Measurements from ENCODE around the gene ERC2.

The ERC2 gene

GRCh38 chr3:55929154-55929869 is 539.0 kb downstream of the ERC2 start:
- no peak for DNase-seq (ENCODE audit: low spot score)

GRCh38 chr3:55923626-55924025 is 544.6 kb downstream of the ERC2 start:
- DNase-seq (ENCODE audit: low spot score): no peak

GRCh38 chr3:55923207-55923606 is 545.1 kb downstream of the ERC2 start:
- DNase-seq (ENCODE audit: low spot score): no peak

GRCh38 chr3:55912880-55913279 is 555.4 kb downstream of the ERC2 start:
- no peak for DNase-seq (ENCODE audit: low spot score)

- no peak for DNase-seq (ENCODE audit: low spot score)
Observed at GRCh38 chr3:55911266-55911665, 557.0 kb downstream of the ERC2 start.

GRCh38 chr3:55910543-55910942 is 557.7 kb downstream of the ERC2 start:
- no peak for DNase-seq (ENCODE audit: low spot score)

- no peak for DNase-seq (ENCODE audit: low spot score)
Observed at GRCh38 chr3:55909373-55909772, 558.9 kb downstream of the ERC2 start.

GRCh38 chr3:55907616-55908015 is 560.7 kb downstream of the ERC2 start:
- DNase-seq (ENCODE audit: low spot score): no peak

- no peak for DNase-seq (ENCODE audit: low spot score)
Observed at GRCh38 chr3:55906896-55907295, 561.4 kb downstream of the ERC2 start.

- no peak for DNase-seq (ENCODE audit: low spot score)
Observed at GRCh38 chr3:55904716-55905115, 563.6 kb downstream of the ERC2 start.

GRCh38 chr3:55903680-55904079 is 564.6 kb downstream of the ERC2 start:
- DNase-seq (ENCODE audit: low spot score): no peak

GRCh38 chr3:55902221-55902900 is 565.9 kb downstream of the ERC2 start:
- DNase-seq (ENCODE audit: low spot score): no peak

GRCh38 chr3:55899887-55900286 is 568.4 kb downstream of the ERC2 start:
- DNase-seq (ENCODE audit: low spot score): peak; percentile 24

GRCh38 chr3:55897573-55898224 is 570.6 kb downstream of the ERC2 start:
- DNase-seq (ENCODE audit: low spot score): no peak

- DNase-seq (ENCODE audit: low spot score): no peak
Observed at GRCh38 chr3:55895897-55896566, 572.2 kb downstream of the ERC2 start.

- DNase-seq (ENCODE audit: low spot score): no peak
Observed at GRCh38 chr3:55894605-55895004, 573.7 kb downstream of the ERC2 start.

- DNase-seq (ENCODE audit: low spot score): no peak
Observed at GRCh38 chr3:55893045-55893664, 575.1 kb downstream of the ERC2 start.

GRCh38 chr3:55891106-55891505 is 577.2 kb downstream of the ERC2 start:
- DNase-seq (ENCODE audit: low spot score): no peak

- no peak for DNase-seq (ENCODE audit: low spot score)
Observed at GRCh38 chr3:55888282-55888885, 579.9 kb downstream of the ERC2 start.

- DNase-seq (ENCODE audit: low spot score): peak; percentile 6
Observed at GRCh38 chr3:55885721-55886120, 582.5 kb downstream of the ERC2 start.

- DNase-seq (ENCODE audit: low spot score): no peak
Observed at GRCh38 chr3:55884491-55885285, 583.6 kb downstream of the ERC2 start.
